Fibroblast of lung (primary cell): ENCODE data around the gene ZFP2.

Experiments used
- CTCF ChIP-seq, 2 donors: IDR thresholded peaks in 1 of 2; conservative IDR thresholded peaks in 1 of 2; 1 replicate in 1 of 2; 2 replicates in 1 of 2; pipeline ENCODE4 v1.5.1; 2011 to 2012; ENCODE audit warnings: low read length in 2 of 2, control low read depth in 1 of 2, inconsistent platforms in 1 of 2, low read depth in 1 of 2, mild to moderate bottlenecking in 1 of 2
- EZH2 ChIP-seq: IDR thresholded peaks from 2 replicates; pipeline ENCODE4 v1.5.1; 2012; ENCODE audit warnings: low read length, control low read depth, mild to moderate bottlenecking; ENCODE audit errors: missing control alignments

GRCh38 chr5:178869577-178869976 lies 26.1 kb upstream of the ZFP2 start:
- TF ChIP-seq CTCF (conservative IDR thresholded peaks at IDR 0.05 in 1 of 2, IDR thresholded peaks at IDR 0.05 in 1 of 2; ENCODE audit: low read depth in 1 of 2, low read length in 2 of 2) (no peak), EZH2 (no peak)
